IPS-18a (cell line): ENCODE data around the gene LRRC28.

Experiments
- H3K27ac ChIP-seq: one replicate; pipeline ENCODE4 v1.5.1; 2013; ENCODE audit warnings: low read length
- H3K27me3 ChIP-seq: one replicate; pipeline ENCODE4 v1.6.1; 2013; ENCODE audit warnings: mild to moderate bottlenecking, low read length; ENCODE audit not compliant: control insufficient read depth, insufficient read depth
- H3K36me3 ChIP-seq: one replicate; pipeline ENCODE4 v1.6.1; 2013; ENCODE audit warnings: low read depth, low read length; ENCODE audit not compliant: control insufficient read depth
- H3K4me1 ChIP-seq: one replicate; pipeline ENCODE4 v1.6.1; 2013; ENCODE audit warnings: low read depth, low read length; ENCODE audit not compliant: control insufficient read depth
- H3K4me3 ChIP-seq: one replicate; pipeline ENCODE4 v1.5.1; 2013; ENCODE audit warnings: low read length
- H3K9ac ChIP-seq: one replicate; pipeline ENCODE4 v1.6.1; 2013; ENCODE audit warnings: mild to moderate bottlenecking, low read length, moderate library complexity
- H3K9me3 ChIP-seq: one replicate; pipeline ENCODE4 v1.6.1; 2013; ENCODE audit warnings: low read depth, low read length; ENCODE audit not compliant: control insufficient read depth

Gene LRRC28

GRCh38 chr15:99406716-99407487 lies 155.6 kb downstream of the LRRC28 start:
- no peaks in the 10 kb centered on the region for H3K36me3 ChIP-seq
- no peaks in the 10 kb centered on the region for H3K27me3 ChIP-seq
- H3K9me3 ChIP-seq, result no peaks in the 10 kb centered on the region
- H3K27ac ChIP-seq, result no peak overlapping the region
- no peak overlapping the region for H3K9ac ChIP-seq
- no peak overlapping the region for H3K4me3 ChIP-seq
- no peaks in the 10 kb centered on the region for H3K4me1 ChIP-seq

- Histone ChIP-seq H3K4me1 (no peaks in the 10 kb centered on the region), H3K27me3 (no peaks in the 10 kb centered on the region), H3K36me3 (no peaks in the 10 kb centered on the region), H3K9ac (no peak overlapping the region), H3K4me3 (no peak overlapping the region), H3K27ac (no peak overlapping the region), H3K9me3 (no peaks in the 10 kb centered on the region)
These were observed 156.4 kb downstream of the LRRC28 start for GRCh38 chr15:99407716-99408115.

DNA sequence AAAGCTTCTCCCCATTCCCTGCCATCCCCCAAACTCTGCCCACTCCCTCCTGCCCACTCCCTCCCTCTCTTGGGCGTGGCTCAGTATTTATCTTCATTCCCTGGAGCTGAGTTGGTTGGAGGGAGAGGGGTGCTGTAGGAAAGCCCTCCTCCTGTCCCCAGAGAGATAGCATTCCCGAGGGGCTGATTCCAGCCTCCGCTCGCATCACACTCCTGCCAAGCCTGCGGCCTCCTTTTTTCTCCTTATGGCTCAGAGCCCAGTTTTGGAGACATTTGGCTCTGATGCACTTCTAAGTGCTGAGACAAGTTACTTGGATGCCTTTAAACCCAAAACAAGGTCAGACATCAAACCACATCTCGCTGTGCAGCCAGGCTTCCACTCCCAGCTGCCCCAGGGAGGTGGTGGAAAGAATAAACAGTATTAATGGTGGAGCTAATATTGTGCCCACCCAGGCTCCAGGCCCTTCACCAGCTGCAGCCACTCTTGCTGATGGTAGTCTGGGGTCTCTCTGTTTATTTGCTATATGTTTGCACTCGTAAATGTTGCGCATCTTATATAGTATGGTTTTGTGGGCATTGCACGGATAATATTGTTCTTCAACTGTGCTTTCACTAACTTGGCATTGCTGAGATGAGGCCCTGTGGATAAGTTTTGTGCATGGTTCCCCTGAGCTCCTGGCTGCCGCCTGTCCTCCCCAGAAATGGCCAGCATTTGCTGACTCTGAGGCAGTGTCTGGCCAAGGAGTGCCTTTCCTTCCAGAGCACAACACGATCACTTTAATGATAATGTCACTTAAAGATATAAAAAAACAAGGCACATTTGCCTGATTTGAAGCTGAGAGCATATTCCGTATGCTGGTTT lies 157.2 kb downstream of the LRRC28 start:
- Histone ChIP-seq H3K4me1 (no peaks in the 10 kb centered on the region), H3K9ac (no peak overlapping the region)

GRCh38 chr15:99409097-99409473 lies 157.8 kb downstream of the LRRC28 start:
- Histone ChIP-seq H3K9me3 (no peaks in the 10 kb centered on the region), H3K27me3 (no peaks in the 10 kb centered on the region), H3K9ac (no peak overlapping the region), H3K27ac (no peak overlapping the region), H3K36me3 (no peaks in the 10 kb centered on the region), H3K4me3 (no peak overlapping the region), H3K4me1 (no peaks in the 10 kb centered on the region)

More for the DNA sequence above, 157.2 kb downstream of the LRRC28 start:
- Histone ChIP-seq H3K27ac (no peak overlapping the region), H3K36me3 (no peaks in the 10 kb centered on the region), H3K9me3 (no peaks in the 10 kb centered on the region), H3K27me3 (no peaks in the 10 kb centered on the region), H3K4me3 (no peak overlapping the region)

DNA sequence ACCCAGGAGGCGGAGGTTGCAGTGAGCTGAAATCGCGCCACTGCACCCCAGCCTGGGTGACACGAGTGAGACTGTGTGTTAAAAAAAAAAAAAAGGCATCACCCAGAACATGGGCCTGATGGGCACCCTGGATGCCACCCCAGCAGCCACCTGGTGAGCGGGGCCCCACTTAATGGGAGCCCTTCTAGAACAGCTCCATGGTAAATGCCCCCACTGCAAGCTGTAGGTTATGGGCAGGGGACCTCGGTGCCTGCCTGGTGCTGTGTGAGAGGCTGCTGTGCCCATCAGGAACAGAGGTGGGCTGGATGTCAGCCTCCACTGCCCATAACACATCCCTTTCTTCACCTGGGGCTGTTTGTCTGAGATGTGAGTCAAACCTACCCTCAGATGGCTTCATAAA lies 158.3 kb downstream of the LRRC28 start:
- Histone ChIP-seq H3K4me3 (no peak overlapping the region), H3K27ac (no peak overlapping the region), H3K4me1 (no peaks in the 10 kb centered on the region), H3K27me3 (no peaks in the 10 kb centered on the region), H3K36me3 (no peaks in the 10 kb centered on the region), H3K9me3 (no peaks in the 10 kb centered on the region), H3K9ac (no peak overlapping the region)

- no peaks in the 10 kb centered on the region for H3K27me3 ChIP-seq
- no peak overlapping the region for H3K4me3 ChIP-seq
- no peaks in the 10 kb centered on the region for H3K36me3 ChIP-seq
- H3K4me1 ChIP-seq, result no peaks in the 10 kb centered on the region
- H3K9ac ChIP-seq, result no peak overlapping the region
- H3K27ac ChIP-seq, result no peak overlapping the region
- no peaks in the 10 kb centered on the region for H3K9me3 ChIP-seq
These were observed 159.2 kb downstream of the LRRC28 start for GRCh38 chr15:99410477-99410876.

- H3K4me3 ChIP-seq, result no peak overlapping the region
- H3K4me1 ChIP-seq, result no peaks in the 10 kb centered on the region
- no peaks in the 10 kb centered on the region for H3K9me3 ChIP-seq
- H3K27ac ChIP-seq, result no peak overlapping the region
- H3K9ac ChIP-seq, result no peak overlapping the region
- no peaks in the 10 kb centered on the region for H3K36me3 ChIP-seq
- H3K27me3 ChIP-seq, result no peaks in the 10 kb centered on the region
These were observed 160.0 kb downstream of the LRRC28 start for GRCh38 chr15:99411234-99411633.

DNA sequence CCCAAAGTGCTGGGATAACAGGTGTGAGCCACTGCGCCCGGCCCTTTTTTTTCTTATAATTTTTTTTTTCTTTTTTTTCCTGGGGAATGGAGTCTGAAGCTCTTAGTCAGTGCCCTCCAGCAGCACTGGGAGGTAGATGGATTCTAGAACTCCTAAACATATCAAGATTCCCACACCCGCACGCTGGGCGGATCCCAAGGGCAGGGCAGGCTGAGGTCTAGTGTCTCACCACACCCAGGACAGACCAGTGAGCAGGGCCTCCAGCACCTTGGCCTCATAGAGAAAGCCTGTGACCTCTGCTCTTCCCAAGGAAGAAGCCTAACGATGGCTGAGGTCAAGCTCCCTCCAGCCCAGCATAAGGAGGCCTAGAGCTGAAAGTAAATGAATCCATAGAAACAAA lies 160.8 kb downstream of the LRRC28 start:
- Histone ChIP-seq H3K36me3 (no peaks in the 10 kb centered on the region), H3K9me3 (no peaks in the 10 kb centered on the region), H3K27ac (no peak overlapping the region), H3K4me1 (no peaks in the 10 kb centered on the region), H3K4me3 (no peak overlapping the region), H3K27me3 (no peaks in the 10 kb centered on the region), H3K9ac (no peak overlapping the region)

DNA sequence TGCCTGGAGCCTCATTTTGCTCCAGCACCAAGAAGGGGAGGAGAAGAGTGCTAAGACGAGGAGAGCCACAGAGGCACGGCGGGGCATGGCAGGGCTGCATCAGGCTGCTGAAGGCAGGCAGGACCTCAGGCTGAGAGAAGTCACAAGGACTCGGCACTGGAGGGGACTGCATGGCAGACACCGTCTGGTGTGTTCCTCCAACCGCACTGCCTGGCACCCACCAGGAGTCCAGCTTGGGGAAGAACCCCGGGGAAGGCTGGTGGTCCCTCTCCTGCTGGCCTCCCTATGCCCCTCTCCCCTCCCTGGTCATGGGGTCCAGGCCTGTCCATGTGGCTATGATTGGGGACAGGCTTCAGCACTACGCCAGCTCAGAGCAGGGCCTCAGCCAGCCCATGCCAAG lies 161.3 kb downstream of the LRRC28 start:
- Histone ChIP-seq H3K9me3 (no peaks in the 10 kb centered on the region), H3K27me3 (no peaks in the 10 kb centered on the region), H3K36me3 (no peaks in the 10 kb centered on the region), H3K4me1 (no peaks in the 10 kb centered on the region), H3K9ac (no peak overlapping the region), H3K4me3 (no peak overlapping the region), H3K27ac (no peak overlapping the region)

DNA sequence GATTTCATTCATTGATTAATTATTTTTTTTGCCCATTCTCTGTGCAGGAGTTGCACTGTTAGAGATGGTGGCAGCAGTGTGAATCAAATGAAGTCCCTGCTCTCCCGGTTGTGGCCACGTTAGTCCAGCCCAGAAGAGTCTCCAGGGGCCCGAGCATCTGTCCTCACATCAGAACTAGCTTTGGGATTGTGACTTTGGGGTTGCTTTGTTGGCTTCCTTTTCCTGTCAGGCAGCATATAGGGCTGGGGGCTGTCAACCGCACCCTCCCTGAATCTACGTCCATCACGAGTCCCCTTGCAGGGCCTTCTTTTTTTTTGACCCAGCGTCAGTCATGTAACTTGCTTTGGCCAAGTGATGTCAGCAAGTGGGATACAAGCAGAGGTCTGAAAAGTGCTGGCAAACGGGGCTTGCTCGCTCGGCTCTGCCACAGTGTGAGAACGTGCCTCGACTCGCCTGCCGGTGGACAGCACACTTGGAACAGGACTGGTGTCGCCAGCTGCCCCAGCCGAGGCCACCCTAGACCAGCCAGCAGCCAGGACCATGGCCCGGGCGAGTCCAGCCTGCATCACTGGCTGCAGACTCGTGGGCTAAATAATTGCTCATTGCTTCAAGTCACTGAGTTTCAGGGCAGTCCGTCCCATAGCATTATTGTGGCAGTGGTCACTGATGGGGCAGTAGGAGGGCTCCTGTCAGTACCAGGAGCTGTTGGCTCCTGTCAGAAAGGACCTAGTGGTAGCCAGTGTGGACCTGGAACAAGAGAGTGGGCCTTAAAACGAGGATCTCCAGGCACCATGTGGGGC lies 162.9 kb downstream of the LRRC28 start:
- Histone ChIP-seq H3K4me1 (no peaks in the 10 kb centered on the region), H3K27me3 (no peaks in the 10 kb centered on the region), H3K9ac (no peak overlapping the region), H3K9me3 (no peaks in the 10 kb centered on the region), H3K4me3 (no peak overlapping the region), H3K36me3 (no peaks in the 10 kb centered on the region), H3K27ac (no peak overlapping the region)
